Activated CD4-positive, alpha-beta T cell treated with anti-CD3 and anti-CD28 coated beads for 36 hours (primary cell): ENCODE measurements around the gene SNAPC3. TPM values are rescaled to one million over a fixed set of nuclear protein-coding genes. Genes with fewer than 3 reads are reported as not detected.

Experiments
- ATAC-seq: fragments of 200-7000 bp; cut with Tn5 transposase; one replicate; pipeline ENCODE4 v1.10.0; 2021; ENCODE audit warnings: mild to moderate bottlenecking, moderate library complexity
- CTCF ChIA-PET: fragments of 350-600 bp; sonication (Branson Sonifier 250); formaldehyde crosslinking; loops from one replicate; lab custom pipeline; 2021; ENCODE audit warnings: antibody characterized with exemption; lab: Charles Lee
- POLR2A ChIA-PET: fragments of 350-600 bp; sonication (Branson Sonifier 250); formaldehyde crosslinking; loops from one replicate; lab custom pipeline; 2021; ENCODE audit warnings: antibody characterized with exemption, inconsistent platforms; lab: Charles Lee
- DNase-seq: peaks from one replicate; pipeline ENCODE4 v3.0.0-alpha.2; 2020
- H3K27ac Mint-ChIP-seq: one replicate; pipeline ENCODE4 v1.8.0; 2021; ENCODE audit warnings: mixed read lengths
- H3K27me3 Mint-ChIP-seq: one replicate; pipeline ENCODE4 v1.8.0; 2021; ENCODE audit warnings: mixed read lengths
- H3K36me3 Mint-ChIP-seq: one replicate; pipeline ENCODE4 v1.8.0; 2021; ENCODE audit warnings: low read depth, mixed read lengths
- H3K4me1 Mint-ChIP-seq: one replicate; pipeline ENCODE4 v1.8.0; 2021; ENCODE audit warnings: mixed read lengths
- H3K4me3 Mint-ChIP-seq: one replicate; pipeline ENCODE4 v1.8.0; 2021; ENCODE audit warnings: mild to moderate bottlenecking, moderate library complexity, mixed read lengths
- H3K9me3 Mint-ChIP-seq: one replicate; pipeline ENCODE4 v1.8.0; 2021; ENCODE audit warnings: low read depth, mixed read lengths
- intact Hi-C, 2 experiments: fragments of 100-400 bp; cut with DNase I in 1 of 2; cut with micrococcal nuclease in 1 of 2; formaldehyde crosslinking; loops; one replicate each; pipeline versions ENCODE4 v1.14.2 to v1.15.1; 2022 to 2024; cut with DNase I, micrococcal nuclease
- total RNA-seq, 2 experiments: library from RNA; stranded (reverse); gene quantifications; one replicate each; pipeline ENCODE4 v1.2.3, GENCODE V29; 2021

SNAPC3 gene
- total RNA-seq, 2 experiments from 2014 or later = 37.8 to 39.6 TPM

GRCh38 chr9:15390201-15390600, 32.5 kb upstream of the SNAPC3 start:
- no peak overlapping the region for H3K4me3 Mint-ChIP-seq
- no peaks in the 10 kb centered on the region for H3K36me3 Mint-ChIP-seq
- CTCF ChIA-PET = interaction anchor here (1.2 to 1.4 kb wide), 2 partner anchors 10 to 182 kb away, joined by 3 to 4 read pairs; no protein-coding TSS in a partner anchor
- DNase-seq (no peak), ATAC-seq (no peak)
- H3K9me3 Mint-ChIP-seq = no peaks in the 10 kb centered on the region
- no peak overlapping the region for H3K27ac Mint-ChIP-seq
- intact Hi-C loops = no loop called here
- POLR2A ChIA-PET = interaction anchor here (0.6 kb wide), 1 partner anchor 303 kb away, joined by 4 read pairs; no protein-coding TSS in a partner anchor
- H3K4me1 Mint-ChIP-seq = no peaks in the 10 kb centered on the region
- H3K27me3 Mint-ChIP-seq = no peaks in the 10 kb centered on the region

DNA sequence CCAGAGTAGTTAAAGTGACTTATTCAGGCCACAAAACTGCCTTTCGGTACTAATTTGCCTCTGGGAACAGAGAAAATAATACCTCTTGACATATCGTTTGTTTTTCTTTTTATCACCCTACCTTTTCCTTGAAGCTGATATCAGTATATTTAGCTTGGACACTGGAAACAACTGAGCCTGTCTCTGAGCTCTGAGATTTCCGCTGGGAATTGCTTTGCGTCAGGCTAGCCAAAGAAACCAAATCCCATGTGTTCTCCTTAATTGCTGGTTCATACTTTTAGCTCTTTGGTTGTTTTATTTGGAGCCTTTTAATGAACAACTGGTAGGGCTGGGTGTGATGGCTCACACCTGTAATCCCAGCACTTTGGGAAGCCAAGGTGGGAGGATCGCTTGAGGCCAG, 30.3 kb upstream of the SNAPC3 start:
- H3K27ac Mint-ChIP-seq = no peak overlapping the region
- no peaks in the 10 kb centered on the region for H3K27me3 Mint-ChIP-seq
- H3K36me3 Mint-ChIP-seq = no peaks in the 10 kb centered on the region
- intact Hi-C loops = no loop called here
- H3K9me3 Mint-ChIP-seq = no peaks in the 10 kb centered on the region
- ATAC-seq (no peak), DNase-seq (no peak)
- H3K4me1 Mint-ChIP-seq = no peaks in the 10 kb centered on the region
- POLR2A ChIA-PET = no interaction called here
- CTCF ChIA-PET = no interaction called here
- H3K4me3 Mint-ChIP-seq = no peak overlapping the region

DNA sequence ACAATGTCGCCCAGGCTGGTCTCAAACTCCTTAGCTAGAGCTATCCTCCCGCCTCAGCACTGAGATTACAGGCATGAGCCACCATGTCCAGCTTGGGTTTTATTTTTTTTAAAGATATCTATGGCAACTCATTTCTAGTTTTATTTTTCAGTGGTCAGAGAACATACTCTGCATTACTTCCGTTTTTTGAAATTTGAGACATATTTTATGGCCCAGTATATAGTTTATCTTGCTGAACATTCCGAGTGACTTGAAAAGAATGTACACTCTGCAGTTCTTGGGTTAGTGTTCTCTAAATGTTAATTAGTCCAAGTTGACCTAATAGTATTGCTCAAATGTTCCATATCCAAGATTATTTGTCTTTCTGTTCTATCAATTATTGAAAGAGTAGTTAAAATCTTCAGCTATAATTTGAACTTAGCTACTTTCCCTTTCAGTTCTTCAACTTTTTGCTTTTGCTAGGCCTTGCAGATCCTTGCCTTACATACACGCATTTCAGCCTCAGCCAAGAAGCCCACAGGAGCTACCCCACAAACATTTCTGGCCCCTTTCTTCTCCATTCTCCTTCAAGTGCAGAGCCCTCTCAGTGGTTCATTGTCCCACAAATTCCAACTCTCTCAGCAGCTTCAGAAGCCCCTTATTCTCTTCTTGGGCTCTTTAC, 22.3 kb upstream of the SNAPC3 start:
- ATAC-seq = no peak
- H3K4me1 Mint-ChIP-seq = no peaks in the 10 kb centered on the region
- H3K9me3 Mint-ChIP-seq = peaks cover 3% of the 10 kb centered on the region
- H3K27ac Mint-ChIP-seq = no peak overlapping the region
- ChIA-PET CTCF (interaction anchor here (1.3 kb wide), 1 partner anchor 10 kb away, joined by 4 read pairs; no protein-coding TSS in a partner anchor), POLR2A (no interaction called here)
- H3K4me3 Mint-ChIP-seq = no peak overlapping the region
- no peaks in the 10 kb centered on the region for H3K27me3 Mint-ChIP-seq
- intact Hi-C loops = no loop called here
- H3K36me3 Mint-ChIP-seq = no peaks in the 10 kb centered on the region
- DNase-seq = no peak

DNA sequence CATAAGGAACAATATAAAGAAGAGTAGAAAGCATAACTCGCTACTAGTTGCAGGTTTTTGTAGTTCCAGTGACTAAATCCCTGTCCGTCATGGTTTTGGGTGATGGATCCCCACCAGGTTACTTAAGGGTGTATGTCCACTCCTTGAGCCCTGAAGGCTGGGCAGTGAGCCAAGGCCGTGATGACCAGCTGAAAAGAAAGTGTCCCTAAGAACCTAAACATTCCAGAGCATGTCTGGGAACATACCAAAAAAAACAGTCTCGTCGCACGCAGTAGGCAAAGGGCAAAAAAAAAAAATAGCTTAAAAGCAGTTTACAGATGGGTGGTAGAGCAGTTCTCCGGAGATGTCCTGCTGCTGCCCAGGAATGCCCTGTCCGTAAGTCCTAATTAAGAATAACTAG, 21.4 kb upstream of the SNAPC3 start:
- ChIA-PET POLR2A (no interaction called here), CTCF (interaction anchor here (0.7 kb wide), 1 partner anchor 147 kb away, joined by 3 read pairs; no protein-coding TSS in a partner anchor)
- H3K27ac Mint-ChIP-seq = no peak overlapping the region
- ATAC-seq = no peak
- DNase-seq = no peak
- intact Hi-C loops = no loop called here
- no peaks in the 10 kb centered on the region for H3K4me1 Mint-ChIP-seq
- H3K36me3 Mint-ChIP-seq = no peaks in the 10 kb centered on the region
- peaks cover 4% of the 10 kb centered on the region for H3K9me3 Mint-ChIP-seq
- no peak overlapping the region for H3K4me3 Mint-ChIP-seq
- no peaks in the 10 kb centered on the region for H3K27me3 Mint-ChIP-seq

DNA sequence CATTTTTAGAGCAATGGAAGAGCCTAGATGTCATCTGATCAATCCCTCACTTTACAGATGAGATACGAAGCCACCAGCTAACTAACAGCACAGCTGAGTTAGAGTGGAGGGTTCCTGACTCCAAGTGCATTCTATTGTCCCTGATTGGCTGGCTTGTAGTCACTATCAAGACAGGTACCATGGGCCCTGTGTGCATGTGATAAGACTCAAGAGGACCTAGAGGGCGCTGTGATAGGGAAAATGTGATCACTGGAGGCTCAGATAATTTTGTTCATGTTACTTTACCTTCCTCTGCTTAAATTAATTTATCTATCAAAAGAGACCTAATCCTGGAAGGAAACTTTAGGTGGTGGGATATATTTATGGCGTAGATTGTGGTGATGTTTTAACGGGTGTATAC, 19.5 kb upstream of the SNAPC3 start:
- intact Hi-C loops = no loop called here
- Mint-ChIP-seq H3K9me3 (peaks cover 4% of the 10 kb centered on the region), H3K36me3 (no peaks in the 10 kb centered on the region)

GRCh38 chr9:15404171-15404570, 18.5 kb upstream of the SNAPC3 start:
- Mint-ChIP-seq H3K9me3 (peaks cover 4% of the 10 kb centered on the region), H3K27me3 (no peaks in the 10 kb centered on the region), H3K4me3 (no peak overlapping the region), H3K27ac (no peak overlapping the region), H3K36me3 (no peaks in the 10 kb centered on the region), H3K4me1 (no peaks in the 10 kb centered on the region)
- DNase-seq (no peak), ATAC-seq (no peak)
- intact Hi-C loops = no loop called here
- ChIA-PET POLR2A (no interaction called here), CTCF (no interaction called here)

More for the DNA sequence above, 19.5 kb upstream of the SNAPC3 start:
- Mint-ChIP-seq H3K27ac (no peak overlapping the region), H3K27me3 (no peaks in the 10 kb centered on the region), H3K4me1 (no peaks in the 10 kb centered on the region), H3K4me3 (no peak overlapping the region)
- ATAC-seq (peak; percentile 74), DNase-seq (peak; percentile 32)
- POLR2A ChIA-PET = no interaction called here
- CTCF ChIA-PET = interaction anchor here (0.7 to 0.8 kb wide), 2 partner anchors 51 to 303 kb away, joined by 3 read pairs; no protein-coding TSS in a partner anchor

DNA sequence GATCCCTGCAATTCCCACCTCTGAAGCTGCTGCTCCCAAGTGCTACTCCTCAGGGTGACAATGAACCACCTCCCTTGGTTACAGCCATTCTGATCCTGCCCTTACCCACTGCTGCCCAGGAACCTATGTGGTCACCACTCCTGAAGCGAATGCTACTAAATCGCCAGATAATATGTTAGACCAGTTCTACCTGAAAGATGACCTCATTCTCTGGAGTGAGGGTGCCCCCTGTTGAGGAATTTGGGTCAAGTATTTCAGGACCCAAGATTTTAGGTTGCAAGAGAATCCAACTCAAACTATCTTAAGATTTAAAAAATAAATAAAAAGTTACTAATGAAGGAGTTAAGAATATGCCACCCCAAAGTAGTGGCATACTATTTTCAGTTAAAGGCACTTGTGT, 5.8 kb upstream of the SNAPC3 start:
- Mint-ChIP-seq H3K27me3 (no peaks in the 10 kb centered on the region), H3K27ac (no peak overlapping the region), H3K4me1 (peaks cover 1% of the 10 kb centered on the region), H3K36me3 (no peaks in the 10 kb centered on the region), H3K4me3 (no peak overlapping the region), H3K9me3 (no peaks in the 10 kb centered on the region)
- POLR2A ChIA-PET = no interaction called here
- intact Hi-C loops = loop anchor here (1.0 to 2.0 kb wide), 6 partner anchors 138 to 312 kb away; no protein-coding TSS in a partner anchor
- ATAC-seq (no peak), DNase-seq (peak; percentile 61)
- CTCF ChIA-PET = interaction anchor here (0.7 to 2.0 kb wide), 10 partner anchors 9 to 310 kb away, joined by 3 to 13 read pairs (median 3); no protein-coding TSS in a partner anchor

DNA sequence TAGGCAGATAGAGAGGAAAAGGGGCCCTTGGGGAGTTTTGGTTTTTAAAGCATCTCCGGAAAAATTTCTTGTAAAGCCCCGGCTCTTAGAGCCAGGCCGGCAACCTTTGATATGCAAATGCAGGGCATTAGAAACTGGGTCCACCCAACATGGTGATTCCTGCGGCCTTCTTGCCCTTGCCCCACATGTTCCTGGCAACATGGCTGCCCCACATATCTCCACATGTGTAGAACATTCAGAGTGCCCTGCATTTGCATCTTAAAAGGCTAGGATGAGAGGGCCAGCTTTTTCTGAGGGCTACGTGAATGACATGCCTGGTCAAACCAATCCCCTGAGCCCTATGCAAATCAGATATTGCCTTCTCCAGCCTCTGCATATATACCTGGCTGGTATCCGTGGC, 5.0 kb upstream of the SNAPC3 start:
- Mint-ChIP-seq H3K4me3 (no peak overlapping the region), H3K9me3 (no peaks in the 10 kb centered on the region), H3K36me3 (no peaks in the 10 kb centered on the region), H3K27me3 (no peaks in the 10 kb centered on the region), H3K27ac (no peak overlapping the region), H3K4me1 (peaks cover 5% of the 10 kb centered on the region)
- CTCF ChIA-PET = no interaction called here
- intact Hi-C loops = loop anchor here (1.0 to 2.0 kb wide), 6 partner anchors 139 to 313 kb away; no protein-coding TSS in a partner anchor
- no peak for DNase-seq
- POLR2A ChIA-PET = no interaction called here
- ATAC-seq = no peak

DNA sequence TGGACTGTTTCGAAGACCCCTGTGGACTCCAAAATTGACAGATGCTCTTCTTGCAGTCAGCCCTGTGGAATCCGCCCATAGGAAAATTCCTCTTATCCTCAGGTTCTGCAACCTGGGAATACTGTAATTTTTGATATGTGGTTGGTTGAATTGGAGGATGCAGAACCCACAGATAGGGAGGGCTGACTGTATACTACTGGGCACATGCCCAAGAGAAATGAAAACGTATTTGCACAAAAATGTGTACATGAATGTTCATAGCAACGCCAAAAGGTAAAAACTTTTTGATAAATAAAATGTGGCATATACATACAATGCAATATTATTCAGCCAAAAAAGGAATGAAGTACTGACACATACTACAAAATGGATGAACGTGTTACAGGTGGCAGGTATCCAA, 1.9 kb upstream of the SNAPC3 start:
- no peak overlapping the region for H3K27ac Mint-ChIP-seq
- CTCF ChIA-PET = no interaction called here
- peaks cover 21% of the 10 kb centered on the region for H3K4me1 Mint-ChIP-seq
- ATAC-seq (no peak), DNase-seq (no peak)
- H3K9me3 Mint-ChIP-seq = no peaks in the 10 kb centered on the region
- H3K4me3 Mint-ChIP-seq = no peak overlapping the region
- POLR2A ChIA-PET = no interaction called here
- peaks cover 20% of the 10 kb centered on the region for H3K36me3 Mint-ChIP-seq
- intact Hi-C loops = loop anchor here (5.0 kb wide), 2 partner anchors 187 to 728 kb away; partner anchors contain the start of gene ZDHHC21 (in 1 of the 2)
- H3K27me3 Mint-ChIP-seq = no peaks in the 10 kb centered on the region

GRCh38 chr9:15421532-15421931, 1.1 kb upstream of the SNAPC3 start:
- intact Hi-C loops = loop anchor here (5.0 kb wide), 2 partner anchors 186 to 729 kb away; partner anchors contain the start of gene ZDHHC21 (in 1 of the 2)
- CTCF ChIA-PET = interaction anchor here (1.1 kb wide), 2 partner anchors 10 to 146 kb away, joined by 3 to 4 read pairs; no protein-coding TSS in a partner anchor
- H3K27ac Mint-ChIP-seq = no peak overlapping the region

DNA sequence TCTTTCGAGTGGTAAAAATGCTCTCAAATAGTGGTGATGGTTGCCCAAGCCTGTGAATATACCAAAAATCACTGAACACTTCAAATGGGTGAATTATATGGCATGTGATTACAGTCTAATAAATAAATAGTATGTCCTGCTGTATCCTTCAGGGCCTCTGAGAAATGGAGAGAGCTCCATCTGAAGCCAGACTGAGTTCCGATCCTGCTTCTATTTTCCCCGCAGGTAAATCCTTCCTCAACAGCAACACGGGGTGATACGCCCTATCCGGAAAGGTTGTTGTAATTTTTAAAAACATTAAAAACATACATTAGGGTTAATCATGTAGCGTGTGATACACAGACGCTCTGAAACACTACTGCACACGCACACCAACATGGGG, 695 bp upstream of the SNAPC3 start:
- no peak for DNase-seq
- H3K36me3 Mint-ChIP-seq = peaks cover 26% of the 10 kb centered on the region
- H3K27ac Mint-ChIP-seq = peak overlapping the region; percentile 92
- peaks cover 30% of the 10 kb centered on the region for H3K4me1 Mint-ChIP-seq
- POLR2A ChIA-PET = no interaction called here
- H3K4me3 Mint-ChIP-seq = peak overlapping the region; percentile 95
- no peaks in the 10 kb centered on the region for H3K9me3 Mint-ChIP-seq
- intact Hi-C loops = loop anchor here (1.0 to 5.0 kb wide), 11 partner anchors 89 to 730 kb away; partner anchors contain the start of genes CCDC171 (in 1 of the 2), PSIP1 (in 1 of the 2) and ZDHHC21 (in 1 of the 2)
- CTCF ChIA-PET = interaction anchor here (0.7 to 1.3 kb wide), 6 partner anchors 10 to 186 kb away, joined by 3 to 4 read pairs (median 3); no protein-coding TSS in a partner anchor
- no peak for ATAC-seq
- no peaks in the 10 kb centered on the region for H3K27me3 Mint-ChIP-seq

More at GRCh38 chr9:15421532-15421931, 1.1 kb upstream of the SNAPC3 start:
- POLR2A ChIA-PET = no interaction called here
- Mint-ChIP-seq H3K4me1 (peaks cover 27% of the 10 kb centered on the region), H3K4me3 (no peak overlapping the region), H3K27me3 (no peaks in the 10 kb centered on the region), H3K36me3 (peaks cover 26% of the 10 kb centered on the region), H3K9me3 (no peaks in the 10 kb centered on the region)
- DNase-seq (no peak), ATAC-seq (no peak)
